ENCODE results near the gene CCNT1.
A peak's percentile ranks its signal among the peaks of the same experiment; 100 is the strongest.
"Not testable (repeated sequence)": the region's sequence is repeated elsewhere in the genome, so short reads cannot be mapped to it uniquely, and the experiment has no call there.

CCNT1 gene

GRCh38 chr12:48716493-48717251 is at the start of gene CCNT1:
CCNT1 (minus strand) TSS chr12:48716707; CDS start chr12:48716675, 32 bp downstream.
- DNase-seq, result peak; percentile 99

- DNase-seq, result no peak
Measured at GRCh38 chr12:48765753-48766162, 49.3 kb upstream of the CCNT1 start.

- DNase-seq, result no peak
Measured at GRCh38 chr12:48764521-48764920, 48.0 kb upstream of the CCNT1 start.

GRCh38 chr12:48758737-48759136 is 42.2 kb upstream of the CCNT1 start:
- no peak for DNase-seq

- no peak for DNase-seq
Measured at GRCh38 chr12:48758186-48758585, 41.7 kb upstream of the CCNT1 start.

- no peak for DNase-seq
Measured at GRCh38 chr12:48750769-48751356, 34.4 kb upstream of the CCNT1 start.

GRCh38 chr12:48750215-48750614 is 33.7 kb upstream of the CCNT1 start:
- DNase-seq, result no peak

GRCh38 chr12:48744251-48745008 is 27.9 kb upstream of the CCNT1 start:
- DNase-seq, result no peak

GRCh38 chr12:48739618-48740269 is 23.2 kb upstream of the CCNT1 start:
- no peak for DNase-seq

GRCh38 chr12:48736456-48736855 is 19.9 kb upstream of the CCNT1 start:
- DNase-seq, result no peak

- DNase-seq, result no peak
Measured at GRCh38 chr12:48728807-48729206, 12.3 kb upstream of the CCNT1 start.

- DNase-seq, result not testable (repeated sequence)
Measured at GRCh38 chr12:48720737-48721136, 4.2 kb upstream of the CCNT1 start.

GRCh38 chr12:48720171-48720570 is 3.7 kb upstream of the CCNT1 start:
- not testable (repeated sequence) for DNase-seq

- not testable (repeated sequence) for DNase-seq
Measured at GRCh38 chr12:48719002-48719401, 2.5 kb upstream of the CCNT1 start.

- DNase-seq, result no peak
Measured at GRCh38 chr12:48717252-48717695, 767 bp upstream of the CCNT1 start.

- no peak for DNase-seq
Measured at GRCh38 chr12:48716168-48716492, 377 bp downstream of the CCNT1 start.

- DNase-seq, result no peak
Measured at GRCh38 chr12:48712209-48712608, 4.3 kb downstream of the CCNT1 start.

- DNase-seq, result not testable (repeated sequence)
Measured at GRCh38 chr12:48698822-48699221, 17.7 kb downstream of the CCNT1 start.

GRCh38 chr12:48696626-48697025 is 19.9 kb downstream of the CCNT1 start:
- no peak for DNase-seq

- DNase-seq, result no peak
Measured at GRCh38 chr12:48695859-48696258, 20.6 kb downstream of the CCNT1 start.

GRCh38 chr12:48694038-48694437 is 22.5 kb downstream of the CCNT1 start:
- no peak for DNase-seq

GRCh38 chr12:48693572-48693971 is 22.9 kb downstream of the CCNT1 start:
- no peak for DNase-seq

- no peak for DNase-seq
Measured at GRCh38 chr12:48691826-48692487, 24.6 kb downstream of the CCNT1 start.
